Aorta (tissue), 5 donors: ENCODE data around the gene MYBPC1. TPM values are rescaled to one million over a fixed set of nuclear protein-coding genes. Genes with fewer than 3 reads are reported as not detected.
"Not testable (repeated sequence)": the region's sequence is repeated elsewhere in the genome, so short reads cannot be mapped to it uniquely, and the experiment has no call there.

Source experiments
- ATAC-seq: fragments of 200-7000 bp; cut with Tn5 transposase; one replicate; pipeline ENCODE4 v1.9.1; 2022; ENCODE audit warnings: moderate library complexity; ENCODE audit not compliant: low FRiP score
- DNase-seq, 2 donors: peaks; one replicate each; pipeline ENCODE4 v3.0.0-alpha.2; 2020
- H3K27ac ChIP-seq, 2 donors: one replicate each; pipeline ENCODE4 v1.5.1; 2013; ENCODE audit warnings: low read length in 2 of 2, mild to moderate bottlenecking in 2 of 2, moderate library complexity in 2 of 2, control low read depth in 1 of 2, inconsistent platforms in 1 of 2, low read depth in 1 of 2
- H3K27me3 ChIP-seq, 2 donors: one replicate each; pipeline ENCODE4 v1.6.1; 2013; ENCODE audit warnings: control low read depth in 1 of 2, low read length in 1 of 2, mild to moderate bottlenecking in 1 of 2, moderate library complexity in 1 of 2; ENCODE audit not compliant: insufficient read depth in 2 of 2, control insufficient read depth in 1 of 2
- H3K36me3 ChIP-seq, 2 donors: one replicate each; pipeline ENCODE4 v1.6.1; 2013; ENCODE audit warnings: control low read depth in 1 of 2, low read length in 1 of 2, mild to moderate bottlenecking in 1 of 2; ENCODE audit not compliant: insufficient read depth in 2 of 2, control insufficient read depth in 1 of 2
- H3K4me1 ChIP-seq, 2 donors: one replicate each; pipeline ENCODE4 v1.6.1; 2013; ENCODE audit warnings: low read length in 2 of 2, control low read depth in 1 of 2, mild to moderate bottlenecking in 1 of 2, moderate library complexity in 1 of 2; ENCODE audit not compliant: insufficient read depth in 2 of 2, control insufficient read depth in 1 of 2
- H3K4me3 ChIP-seq, 2 donors: one replicate each; pipeline ENCODE4 v1.5.1; 2013; ENCODE audit warnings: low read length in 2 of 2, control low read depth in 1 of 2, mild to moderate bottlenecking in 1 of 2
- H3K9me3 ChIP-seq: one replicate; pipeline ENCODE4 v1.6.1; 2013; ENCODE audit warnings: mild to moderate bottlenecking, low read length; ENCODE audit not compliant: control insufficient read depth
- WGBS, 2 donors: extraction: QIAGEN DNeasy Blood & Tissue Kit; methylation state at CpG; one replicate each; pipeline ENCODE4 v1.1.7; 2013; 5-methylcytosine and 5-hydroxymethylcytosine counted together
- intact Hi-C, 2 donors: fragments of 100-400 bp; cut with DNase I; formaldehyde crosslinking; loops; one replicate each; pipeline versions ENCODE4 v1.14.2 to v1.15.0; 2022
- polyA plus RNA-seq, 2 donors: library from polyadenylated mRNA; stranded (reverse); fragments of 200-250 nt; gene quantifications; one replicate each; pipeline ENCODE4 v1.2.3, GENCODE V29; 2013
- total RNA-seq, 2 donors: library from RNA; stranded (reverse); fragmentation: NEBNext Ultra II Directional; extraction: Animal tissue kit (Norgen Biotek cat#: 25700); gene quantifications; one replicate each; pipeline ENCODE4 v1.2.1, GENCODE V29; 2021
- donor health status: healthy with polysubstance abuse.
- donor health status: Bipolar disorder and iron deficiency.
- donor health status: DM: no; HTN: no; CAD: no.
- donor health status: DM: no; HTN: no; CAD: no.
- donor health status: DM: yes; HTN: yes; CAD: no.

MYBPC1 gene
- total and polyA plus RNA-seq, 4 donors: 0.36 TPM; not detected in 3

DNA sequence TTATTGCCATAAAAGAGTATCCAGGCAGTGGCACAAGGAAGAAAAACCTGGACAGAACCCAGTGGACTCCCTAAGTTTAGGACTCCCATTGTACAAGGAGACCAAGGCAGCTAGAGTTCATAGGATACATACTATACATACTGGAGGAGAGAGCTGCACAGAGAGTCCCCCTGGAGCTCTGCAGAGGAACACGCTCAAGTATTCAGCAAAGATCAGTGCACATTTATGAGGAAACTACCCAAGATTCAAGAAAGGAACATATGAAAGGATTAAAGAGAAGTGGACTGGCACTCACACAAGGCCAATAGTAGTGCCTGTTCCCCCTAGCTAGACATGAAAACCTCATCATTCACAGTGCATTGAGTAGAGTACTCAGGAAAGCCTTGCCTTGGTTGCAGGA is 59.7 kb downstream of the MYBPC1 start:
- ATAC-seq (no peak), DNase-seq (no peak)
- no peak overlapping the region for H3K27ac ChIP-seq
- H3K27me3 ChIP-seq: peaks cover 0 to 3% of the 10 kb centered on the region in 2 donors
- H3K4me3 ChIP-seq: no peak overlapping the region
- WGBS, 2 donors: 73 to 77% methylated on average over 1 of the region's 1 CpG
- no peaks in the 10 kb centered on the region for H3K36me3 ChIP-seq
- H3K9me3 ChIP-seq: no peaks in the 10 kb centered on the region
- intact Hi-C loops: no loop called here
- no peaks in the 10 kb centered on the region for H3K4me1 ChIP-seq

DNA sequence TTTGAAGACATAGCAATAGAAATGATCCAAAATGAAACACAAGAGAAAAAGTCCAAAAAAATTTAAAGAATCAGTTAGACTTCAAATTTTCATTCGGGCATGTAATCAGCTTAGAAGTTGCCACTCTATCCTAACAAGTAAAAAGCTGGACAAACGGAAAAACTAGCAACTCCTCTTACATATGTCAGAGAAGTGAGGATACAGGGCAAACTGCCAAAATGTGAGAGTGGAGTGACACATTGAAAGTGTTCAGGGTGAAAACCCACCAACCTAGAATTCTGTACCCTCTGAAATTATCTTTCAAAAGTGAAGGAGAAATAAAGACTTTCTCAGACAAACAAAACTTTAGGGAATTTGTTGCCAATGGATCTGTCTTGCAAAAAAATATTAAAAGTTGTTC is 60.6 kb downstream of the MYBPC1 start:
- DNase-seq: no peak
- 40 to 42% methylated on average over 2 of the region's 2 CpGs for WGBS, 2 donors
- Histone ChIP-seq H3K27me3 (peaks cover 0 to 3% of the 10 kb centered on the region in 2 donors), H3K27ac (no peak overlapping the region), H3K9me3 (no peaks in the 10 kb centered on the region), H3K4me1 (no peaks in the 10 kb centered on the region), H3K4me3 (no peak overlapping the region), H3K36me3 (no peaks in the 10 kb centered on the region)
- intact Hi-C loops: no loop called here
- ATAC-seq: no peak

DNA sequence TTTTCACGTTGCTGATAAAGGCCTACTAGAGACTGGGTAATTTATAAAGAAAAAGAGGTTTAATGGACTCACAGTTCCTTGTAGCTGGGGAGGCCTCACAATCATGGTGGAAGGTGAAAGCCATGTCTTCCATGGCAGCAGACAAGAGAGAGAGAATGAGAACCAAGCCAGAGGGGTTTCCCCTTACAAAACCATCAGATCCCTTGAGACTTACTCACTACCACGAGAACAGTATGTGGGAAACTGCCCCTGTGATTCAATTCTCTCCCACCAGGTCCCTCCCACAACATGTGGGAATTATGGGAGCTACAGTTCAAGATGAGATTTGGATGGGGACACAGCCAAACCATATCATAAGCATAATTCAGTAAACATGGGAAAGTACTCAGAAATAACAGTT is 65.9 kb downstream of the MYBPC1 start:
- 62 to 63% methylated on average over 2 of the region's 2 CpGs for WGBS, 2 donors
- intact Hi-C loops, H3K4me3 ChIP-seq, H3K4me1 ChIP-seq, H3K27ac ChIP-seq, H3K27me3 ChIP-seq, H3K36me3 ChIP-seq, ATAC-seq, DNase-seq, H3K9me3 ChIP-seq: not testable (repeated sequence)

DNA sequence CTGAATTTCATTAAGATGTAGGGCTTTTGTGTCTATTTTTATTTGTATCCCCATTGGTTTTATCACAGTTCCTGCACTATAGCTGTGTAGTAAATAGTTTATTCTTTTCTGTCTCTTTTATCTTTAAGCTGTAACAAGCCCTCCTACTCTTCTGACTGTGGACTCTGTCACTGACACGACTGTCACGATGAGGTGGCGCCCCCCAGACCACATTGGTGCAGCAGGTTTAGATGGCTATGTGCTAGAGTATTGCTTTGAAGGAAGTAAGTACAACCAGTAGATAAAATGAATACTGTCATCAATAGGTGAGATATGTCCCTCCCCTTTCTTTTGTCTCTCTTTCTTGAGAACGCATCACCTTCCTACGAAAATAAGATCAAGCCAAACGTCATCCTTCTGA is 68.5 kb downstream of the MYBPC1 start:
- 84 to 85% methylated on average over 6 of the region's 6 CpGs for WGBS, 2 donors
- Histone ChIP-seq H3K27ac (no peak overlapping the region), H3K36me3 (no peaks in the 10 kb centered on the region), H3K4me3 (no peak overlapping the region), H3K27me3 (no peaks in the 10 kb centered on the region), H3K9me3 (no peaks in the 10 kb centered on the region), H3K4me1 (no peaks in the 10 kb centered on the region)
- ATAC-seq (no peak), DNase-seq (no peak)
- intact Hi-C loops: no loop called here

DNA sequence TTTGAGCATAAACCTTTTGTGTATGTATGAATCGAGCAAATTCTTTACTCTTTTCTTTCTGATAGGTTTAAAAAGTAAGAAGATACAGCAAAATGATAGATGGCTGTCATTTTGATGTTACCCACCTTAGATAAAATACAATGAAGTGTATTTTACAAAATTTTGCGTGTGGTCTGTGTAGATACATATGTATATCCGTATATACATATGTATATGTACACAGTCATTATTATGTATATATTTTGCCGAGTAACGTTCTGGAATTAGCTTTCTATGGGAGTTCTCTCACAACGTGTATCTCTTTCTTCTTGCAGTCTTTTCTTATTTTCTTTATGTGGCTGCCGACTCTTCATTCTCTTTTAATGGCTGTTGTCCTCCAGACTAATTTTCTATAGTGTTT is 70.2 kb downstream of the MYBPC1 start:
- Histone ChIP-seq H3K4me3 (no peak overlapping the region), H3K27ac (no peak overlapping the region), H3K36me3 (no peaks in the 10 kb centered on the region), H3K4me1 (no peaks in the 10 kb centered on the region), H3K27me3 (no peaks in the 10 kb centered on the region), H3K9me3 (no peaks in the 10 kb centered on the region)
- 68 to 71% methylated on average over 7 of the region's 7 CpGs for WGBS, 2 donors
- DNase-seq (no peak), ATAC-seq (no peak)
- intact Hi-C loops: no loop called here

DNA sequence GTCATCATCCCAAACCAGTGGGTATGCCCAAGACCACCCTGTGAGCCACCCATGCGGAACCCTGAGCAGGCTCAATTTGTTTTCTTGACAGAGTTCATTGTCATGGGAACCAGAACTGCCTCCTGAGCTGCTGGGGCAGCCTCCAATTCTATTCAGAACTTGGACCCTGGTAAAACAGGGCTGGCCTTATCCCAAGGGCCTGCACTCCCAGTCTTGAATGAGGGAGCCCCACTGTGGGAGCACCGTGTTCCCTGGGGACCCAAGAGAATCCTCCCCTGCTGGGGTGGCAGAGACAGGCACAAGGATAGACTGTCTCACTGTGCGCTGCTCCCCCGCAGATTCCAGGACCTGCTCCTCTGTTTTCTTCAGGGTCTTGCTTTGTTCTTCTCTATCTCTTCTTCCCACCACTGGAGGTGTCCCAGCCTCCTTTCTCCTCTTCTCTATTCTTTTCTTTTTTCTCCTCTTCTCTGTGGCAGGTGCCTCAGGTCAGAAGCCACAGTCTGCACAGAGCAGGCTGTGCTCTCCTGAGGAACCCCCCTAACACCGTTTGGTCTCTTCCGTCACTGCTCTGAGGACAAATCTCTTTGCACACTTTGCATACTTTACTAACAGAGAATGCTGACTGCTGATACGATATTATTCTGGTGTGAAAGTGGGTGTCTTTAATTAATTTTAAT is 71.4 kb downstream of the MYBPC1 start:
- no peak for ATAC-seq

DNA sequence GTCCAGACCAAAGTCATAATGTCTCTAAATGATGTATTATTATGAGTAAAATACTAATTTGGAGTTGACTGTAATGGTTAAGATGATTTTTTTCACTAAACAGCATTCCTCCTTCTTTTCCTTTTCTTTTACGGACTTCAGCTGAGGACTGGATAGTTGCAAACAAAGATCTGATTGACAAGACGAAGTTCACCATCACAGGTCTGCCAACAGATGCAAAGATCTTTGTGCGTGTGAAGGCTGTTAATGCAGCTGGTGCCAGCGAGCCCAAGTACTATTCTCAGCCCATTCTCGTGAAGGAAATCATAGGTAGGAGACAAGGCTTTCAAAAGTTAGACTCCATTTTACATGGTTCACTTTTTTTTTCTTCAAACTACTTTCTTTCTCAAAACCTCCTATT is 72.8 kb downstream of the MYBPC1 start:
- H3K27ac ChIP-seq: no peak overlapping the region
- WGBS, 2 donors: 28 to 33% methylated on average over 5 of the region's 5 CpGs
- H3K36me3 ChIP-seq: no peaks in the 10 kb centered on the region
- H3K27me3 ChIP-seq: no peaks in the 10 kb centered on the region
- H3K9me3 ChIP-seq: no peaks in the 10 kb centered on the region
- H3K4me1 ChIP-seq: no peaks in the 10 kb centered on the region
- no peak overlapping the region for H3K4me3 ChIP-seq
- intact Hi-C loops: no loop called here
- DNase-seq: no peak
- no peak for ATAC-seq

More for the DNA sequence above, 71.4 kb downstream of the MYBPC1 start:
- WGBS, 2 donors: 78 to 82% methylated on average over 7 of the region's 7 CpGs
- no peaks in the 10 kb centered on the region for H3K36me3 ChIP-seq
- no peaks in the 10 kb centered on the region for H3K27me3 ChIP-seq
- H3K4me1 ChIP-seq: no peaks in the 10 kb centered on the region
- intact Hi-C loops: no loop called here
- no peak overlapping the region for H3K27ac ChIP-seq
- H3K9me3 ChIP-seq: no peaks in the 10 kb centered on the region
- H3K4me3 ChIP-seq: no peak overlapping the region
- DNase-seq: no peak

DNA sequence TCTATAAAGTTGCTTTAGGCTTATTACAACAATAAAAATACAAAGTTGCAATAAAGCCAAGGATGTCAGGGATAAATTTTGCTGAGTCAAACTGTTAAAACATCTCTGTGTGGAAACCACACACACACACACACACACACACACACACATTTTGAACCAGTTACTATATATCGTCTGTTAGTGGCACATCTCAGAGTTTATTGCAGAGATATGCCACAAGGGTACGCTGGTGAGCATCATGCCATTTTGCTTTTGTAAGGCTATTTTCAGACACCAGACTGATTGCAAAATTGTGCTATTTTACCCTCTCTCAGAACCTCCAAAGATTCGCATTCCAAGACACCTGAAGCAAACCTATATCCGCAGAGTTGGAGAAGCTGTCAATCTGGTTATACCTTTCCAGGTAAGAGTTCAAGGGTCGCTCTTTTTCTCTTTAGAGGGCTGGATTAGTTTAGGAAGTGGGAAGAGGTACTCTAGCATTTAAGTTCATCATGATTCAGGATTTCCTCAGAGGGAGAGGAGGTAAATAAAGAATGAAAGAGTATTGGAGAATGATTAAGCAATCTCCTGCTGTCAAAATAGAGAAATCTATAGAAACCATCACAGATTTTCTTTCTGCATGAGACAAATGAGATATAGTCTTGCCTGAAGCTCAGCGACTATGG is 75.4 kb downstream of the MYBPC1 start:
- Histone ChIP-seq H3K27me3 (no peaks in the 10 kb centered on the region), H3K36me3 (no peaks in the 10 kb centered on the region), H3K9me3 (no peaks in the 10 kb centered on the region), H3K4me3 (no peak overlapping the region), H3K27ac (no peak overlapping the region), H3K4me1 (no peaks in the 10 kb centered on the region)
- WGBS, 2 donors: 46 to 48% methylated on average over 6 of the region's 6 CpGs
- ATAC-seq (peak; percentile 79), DNase-seq (no peak)
- intact Hi-C loops: no loop called here

DNA sequence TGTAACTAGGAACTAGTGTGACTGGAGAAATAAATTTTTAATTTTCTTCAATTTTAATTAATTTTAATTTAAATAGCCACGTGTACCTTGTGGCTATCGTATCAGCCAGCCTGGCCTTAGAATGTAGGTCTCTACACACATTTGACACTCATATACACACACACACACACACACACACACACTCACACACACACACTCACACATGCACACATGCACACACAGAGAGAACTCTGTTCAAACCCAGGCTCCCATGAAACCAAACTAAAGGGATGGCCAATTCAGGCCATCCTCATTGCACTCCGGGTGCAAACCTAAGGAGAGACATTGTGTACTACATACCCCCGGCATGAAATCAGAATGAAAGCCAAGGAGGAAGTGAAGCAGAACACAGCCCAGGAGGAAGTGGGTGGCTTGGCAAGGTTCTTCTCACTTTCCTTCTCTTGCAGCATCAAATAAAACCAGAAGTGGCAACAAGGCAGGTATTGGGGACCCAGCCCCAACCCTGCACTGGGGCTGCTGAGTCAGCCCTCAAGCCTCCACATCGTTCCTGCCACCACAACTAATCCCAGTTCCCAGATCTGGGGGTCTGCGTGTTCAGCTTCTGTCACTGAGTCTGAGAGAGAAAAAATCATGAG is 76.5 kb downstream of the MYBPC1 start:
- Histone ChIP-seq H3K36me3 (no peaks in the 10 kb centered on the region), H3K27me3 (no peaks in the 10 kb centered on the region), H3K4me3 (no peak overlapping the region), H3K27ac (no peak overlapping the region), H3K4me1 (no peaks in the 10 kb centered on the region), H3K9me3 (no peaks in the 10 kb centered on the region)
- ATAC-seq (no peak), DNase-seq (no peak)
- 75 to 80% methylated on average over 6 of the region's 6 CpGs for WGBS, 2 donors
- intact Hi-C loops: no loop called here
